SK-N-SH (cell line): Measurements from ENCODE around the gene MS4A14. TPM values are rescaled to one million over a fixed set of nuclear protein-coding genes. Genes with fewer than 3 reads are reported as not detected.

Source experiments
- CTCF ChIA-PET: fragments of 300-600, 350-600 bp; formaldehyde crosslinking; extraction: SDS; loops from one replicate; lab custom pipeline; 2021; lab: Yijun Ruan, JAX
- POLR2A ChIA-PET: fragments of 350-600 bp; sonication (Branson Sonifier 250); formaldehyde crosslinking; extraction: SDS; loops from one replicate; lab custom pipeline; 2020; ENCODE audit warnings: antibody characterized with exemption, inconsistent platforms; lab: Yijun Ruan, JAX
- DNase-seq: peaks from one replicate; pipeline ENCODE4 v3.0.0; 2012
- H2AFZ ChIP-seq: fragments of 200-600 bp; sonication (generic); 2 replicates; pipeline ENCODE4 v1.8.1; 2016; ENCODE audit warnings: antibody characterized with exemption, mild to moderate bottlenecking, low read depth
- H3F3A ChIP-seq: fragments of 200-600 bp; sonication (generic); replicated peaks from 2 replicates; pipeline ENCODE3; 2016; ENCODE audit warnings: antibody characterized with exemption, mild to moderate bottlenecking; ENCODE audit not compliant: insufficient read depth
- H3K27ac ChIP-seq, 2 experiments: fragments of 200-500 bp in 1 of 2; fragments of 200-600 bp in 1 of 2; sonication (Bioruptor generic) in 1 of 2; sonication (generic), shearing (Covaris generic) in 1 of 2; 2 replicates each; pipeline versions ENCODE4 v1.5.1 to v1.6.1; 2014 to 2016; ENCODE audit warnings: low read depth in 2 of 2, inconsistent platforms in 1 of 2, low read length in 1 of 2, mild to moderate bottlenecking in 1 of 2, mixed read lengths in 1 of 2
- H3K27me3 ChIP-seq: fragments of 200-600 bp; sonication (generic), shearing (Covaris generic); 2 replicates; pipeline ENCODE4 v1.6.1; 2016; ENCODE audit warnings: mixed run types; ENCODE audit not compliant: insufficient read depth
- H3K36me3 ChIP-seq, 2 experiments: fragments of 200-500 bp in 1 of 2; fragments of 200-600 bp in 1 of 2; sonication (Bioruptor generic) in 1 of 2; sonication (generic) in 1 of 2; replicated peaks in 1 of 2; 2 replicates each; pipeline versions ENCODE3 to v1.5.1; 2014 to 2016; ENCODE audit warnings: low read length in 1 of 2, mild to moderate bottlenecking in 1 of 2; ENCODE audit not compliant: insufficient read depth in 2 of 2, control insufficient read depth in 1 of 2
- H3K4me1 ChIP-seq, 2 experiments: fragments of 200-500 bp in 1 of 2; fragments of 200-600 bp in 1 of 2; sonication (Bioruptor generic) in 1 of 2; sonication (generic), shearing (Covaris generic) in 1 of 2; 2 replicates each; pipeline versions ENCODE4 v1.5.1 to v1.6.1; 2014 to 2016; ENCODE audit warnings: low read depth in 1 of 2, low read length in 1 of 2, mixed run types in 1 of 2; ENCODE audit not compliant: insufficient read depth in 2 of 2, control insufficient read depth in 1 of 2
- H3K4me2 ChIP-seq: fragments of 200-600 bp; sonication (generic), shearing (Covaris generic); 2 replicates; pipeline ENCODE4 v1.6.1; 2017; ENCODE audit warnings: mixed run types
- H3K4me3 ChIP-seq, 2 experiments: fragments of 200-500 bp in 1 of 2; fragments of 200-600 bp in 1 of 2; sonication (Bioruptor generic) in 1 of 2; sonication (generic), shearing (Covaris generic) in 1 of 2; 2 replicates each; pipeline versions ENCODE4 v1.5.1 to v1.8.1; 2014 to 2016; ENCODE audit warnings: low read depth in 2 of 2, inconsistent platforms in 1 of 2, low read length in 1 of 2, mild to moderate bottlenecking in 1 of 2, mixed read lengths in 1 of 2, moderate library complexity in 1 of 2
- H3K79me2 ChIP-seq: fragments of 200-600 bp; sonication (generic); 2 replicates; pipeline ENCODE4 v1.8.1; 2017; ENCODE audit warnings: mild to moderate bottlenecking; ENCODE audit not compliant: insufficient read depth
- H3K9ac ChIP-seq: fragments of 200-600 bp; sonication (generic); 2 replicates; pipeline ENCODE4 v1.6.1; 2017; ENCODE audit warnings: mixed run types
- H3K9me2 ChIP-seq: fragments of 200-600 bp; sonication (generic); 2 replicates; pipeline ENCODE4 v1.6.1; 2017; ENCODE audit warnings: mixed run types
- H3K9me3 ChIP-seq: fragments of 200-600 bp; sonication (generic); 2 replicates; pipeline ENCODE4 v1.6.1; 2017; ENCODE audit warnings: mixed run types, mild to moderate bottlenecking, moderate library complexity
- H4K20me1 ChIP-seq: fragments of 200-600 bp; sonication (generic); 2 replicates; pipeline ENCODE4 v1.6.1; 2017; ENCODE audit warnings: mild to moderate bottlenecking, mixed run types; ENCODE audit not compliant: insufficient read depth
- CHD2 ChIP-seq: fragments of 150-350 bp; IDR thresholded peaks from 2 replicates; pipeline ENCODE4 v1.6.1; 2018; ENCODE audit warnings: low read length; ENCODE audit not compliant: partially characterized antibody
- ELF1 ChIP-seq: IDR thresholded peaks from 2 replicates; pipeline ENCODE4 v1.4.0; 2012
- FOXM1 ChIP-seq: IDR thresholded peaks from 2 replicates; pipeline ENCODE4 v1.4.0; 2012; ENCODE audit warnings: low read depth, mild to moderate bottlenecking
- MEF2A ChIP-seq: IDR thresholded peaks from 2 replicates; pipeline ENCODE4 v1.4.0; 2012; ENCODE audit warnings: low read depth, borderline replicate concordance
- MXI1 ChIP-seq: IDR thresholded peaks from 2 replicates; pipeline ENCODE4 v1.6.1; 2012; ENCODE audit warnings: mild to moderate bottlenecking, low read depth, low read length, improper control_type of control experiment
- PBX3 ChIP-seq: IDR thresholded peaks from 2 replicates; pipeline ENCODE4; 2012
- RAD21 ChIP-seq: IDR thresholded peaks from 2 replicates; pipeline ENCODE4 v1.6.1; 2012; ENCODE audit warnings: mild to moderate bottlenecking, low read length
- REST ChIP-seq: IDR thresholded peaks from 2 replicates; pipeline ENCODE4 v1.6.1; 2012; ENCODE audit warnings: mild to moderate bottlenecking, low read depth, low read length, moderate library complexity
- TCF12 ChIP-seq: IDR thresholded peaks from 2 replicates; pipeline ENCODE4 v1.4.0; 2012
- TEAD4 ChIP-seq: IDR thresholded peaks from 2 replicates; pipeline ENCODE4 v1.4.0; 2012; ENCODE audit warnings: mild to moderate bottlenecking, borderline replicate concordance; ENCODE audit not compliant: insufficient read depth
- WGBS: methylation state at CpG from one replicate; pipeline ENCODE4 v1.1.6; 2017; ENCODE audit warnings: low lambda C conversion rate; 5-methylcytosine and 5-hydroxymethylcytosine counted together
- polyA plus RNA-seq, 3 experiments: library from polyadenylated mRNA; depleted of rRNA; stranded (reverse); fragments of >200 nt; gene quantifications; 2 replicates each; pipeline ENCODE4 v1.2.3, GENCODE V29; 2012
- TF ChIP-seq, protein P1 (sequence below): fragments of 150-350 bp; IDR thresholded peaks from 2 replicates; pipeline ENCODE4 v1.6.1; 2016; ENCODE audit warnings: mild to moderate bottlenecking, low read depth, low read length

MS4A14 gene
- polyA plus RNA-seq (2012; rRNA removed), result not detected in 2 replicates
- polyA plus RNA-seq (2012; cell fraction: cytosol; rRNA removed), result not detected in 2 replicates
- polyA plus RNA-seq (2012; cell fraction: nucleus; rRNA removed), result not detected in 2 replicates

- TF ChIP-seq RAD21 (no peak), FOXM1 (no peak), TCF12 (no peak), CHD2 (no peak)
- H3K4me3 ChIP-seq, result no peak within 1 kb of the TSS
- H2AFZ ChIP-seq, result no peak within 1 kb of the TSS
- no peaks in the 10 kb centered on the region for H3K27me3 ChIP-seq
- ChIA-PET POLR2A (no interaction called here), CTCF (no interaction called here)
- 0% methylated on average over 3 of the region's 3 CpGs for WGBS
- no peak within 1 kb of the TSS for H3K9ac ChIP-seq
- H3K9me3 ChIP-seq, result no peaks in the 10 kb centered on the region
- DNase-seq, result no peak
- H3K27ac ChIP-seq, result no peak within 1 kb of the TSS
- no peak within 1 kb of the TSS for H3K4me2 ChIP-seq
- H4K20me1 ChIP-seq, result no peaks in the 10 kb centered on the region
- H3K9me2 ChIP-seq, result no peaks in the 10 kb centered on the region
- H3F3A ChIP-seq, result no peaks in the 10 kb centered on the region
- no peaks in the 10 kb centered on the region for H3K4me1 ChIP-seq
- H3K36me3 ChIP-seq, result no peaks in the 10 kb centered on the region
- H3K79me2 ChIP-seq, result no peaks in the 10 kb centered on the region; the same call in 1 of the 2 replicates
Observed at GRCh38 chr11:60396382-60396781, at the start of gene MS4A14. TSS of gene MS4A14 (plus strand) at chr11:60396459. CDS start at chr11:60396579, 120 bp downstream.

GRCh38 chr11:60347084-60347797 is 49.0 kb upstream of the MS4A14 start:
- CTCF ChIA-PET, result interaction anchor here (1.3 to 1.5 kb wide), 2 partner anchors 14 to 16 kb away, joined by 3 to 5 read pairs; no protein-coding TSS in a partner anchor
- POLR2A ChIA-PET, result no interaction called here

More at GRCh38 chr11:60347084-60347797, 49.0 kb upstream of the MS4A14 start:
- H2AFZ ChIP-seq, result no peak overlapping the region
- H3K4me3 ChIP-seq, result no peak overlapping the region
- no peaks in the 10 kb centered on the region for H3K79me2 ChIP-seq
- no peaks in the 10 kb centered on the region for H3K4me1 ChIP-seq
- no peak overlapping the region for H3K4me2 ChIP-seq
- no peaks in the 10 kb centered on the region; the same call in 1 of the 2 replicates for H3K27me3 ChIP-seq
- 6% methylated on average over 2 of the region's 2 CpGs for WGBS
- DNase-seq, result no peak
- TF ChIP-seq MXI1, result no peak
- TF ChIP-seq RAD21, result no peak
- TF ChIP-seq CHD2, result no peak
- TF ChIP-seq, protein P1, sequence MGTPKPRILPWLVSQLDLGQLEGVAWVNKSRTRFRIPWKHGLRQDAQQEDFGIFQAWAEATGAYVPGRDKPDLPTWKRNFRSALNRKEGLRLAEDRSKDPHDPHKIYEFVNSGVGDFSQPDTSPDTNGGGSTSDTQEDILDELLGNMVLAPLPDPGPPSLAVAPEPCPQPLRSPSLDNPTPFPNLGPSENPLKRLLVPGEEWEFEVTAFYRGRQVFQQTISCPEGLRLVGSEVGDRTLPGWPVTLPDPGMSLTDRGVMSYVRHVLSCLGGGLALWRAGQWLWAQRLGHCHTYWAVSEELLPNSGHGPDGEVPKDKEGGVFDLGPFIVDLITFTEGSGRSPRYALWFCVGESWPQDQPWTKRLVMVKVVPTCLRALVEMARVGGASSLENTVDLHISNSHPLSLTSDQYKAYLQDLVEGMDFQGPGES, result no peak
- no peak for TF ChIP-seq ELF1
- TF ChIP-seq TEAD4, result no peak
- TF ChIP-seq MEF2A, result no peak
- TF ChIP-seq PBX3, result no peak
- no peak for TF ChIP-seq REST
- no peaks in the 10 kb centered on the region for H4K20me1 ChIP-seq
- no peaks in the 10 kb centered on the region for H3K9me2 ChIP-seq
- no peaks in the 10 kb centered on the region for H3K9me3 ChIP-seq
- no peak overlapping the region for H3K27ac ChIP-seq
- H3K36me3 ChIP-seq, result no peaks in the 10 kb centered on the region
- H3F3A ChIP-seq, result no peaks in the 10 kb centered on the region
- H3K9ac ChIP-seq, result no peak overlapping the region
